HG02588 (cell line): ENCODE data around the gene RNF187.
"Not testable (repeated sequence)": the region's sequence is repeated elsewhere in the genome, so short reads cannot be mapped to it uniquely, and the experiment has no call there.

Experiments used
- ATAC-seq: cut with Tn5 transposase; IDR thresholded peaks from one replicate; pipeline ENCODE4 v1.9.1; 2021; ENCODE audit warnings: mild to moderate bottlenecking, moderate library complexity; ENCODE audit not compliant: unreplicated experiment

Gene RNF187

GRCh38 chr1:228459091-228459993 is 27.8 kb upstream of the RNF187 start:
- no peak for ATAC-seq

DNA sequence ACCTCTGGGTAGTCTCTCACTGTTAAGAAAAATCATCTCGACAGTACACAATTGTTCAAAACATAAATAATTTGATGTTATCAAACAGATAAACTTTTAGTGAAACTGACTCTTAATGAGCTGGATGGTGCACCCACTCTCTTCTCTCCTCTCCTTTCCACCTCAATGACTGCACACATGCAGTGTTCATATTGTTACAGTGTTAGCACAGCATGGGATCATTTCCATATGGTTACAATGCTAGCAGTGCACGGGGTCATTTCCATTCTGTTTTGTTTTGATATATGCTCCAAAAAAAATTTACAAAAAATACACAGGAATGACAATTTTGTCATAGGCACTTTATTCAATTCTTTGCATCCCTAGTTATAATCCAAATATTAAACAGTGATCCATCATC is 26.4 kb upstream of the RNF187 start:
- ATAC-seq = no peak

DNA sequence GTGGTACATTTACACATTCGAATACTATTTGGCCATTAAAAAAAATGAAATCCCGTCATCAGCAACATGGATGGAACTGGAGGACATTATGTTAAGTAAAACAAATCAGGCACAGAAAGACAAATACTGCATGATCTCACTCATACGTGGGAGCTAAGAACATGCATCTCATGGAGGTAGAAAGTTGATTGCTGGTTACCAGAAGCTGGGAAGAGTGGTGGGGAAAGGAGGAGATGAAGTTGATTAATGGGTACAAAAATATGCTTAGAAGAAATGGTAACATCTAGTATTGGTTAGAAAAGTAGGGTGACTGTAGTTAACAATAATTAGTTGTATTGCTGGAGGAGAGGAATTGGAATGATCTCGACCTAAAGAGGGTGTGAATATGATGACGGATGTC is 24.6 kb upstream of the RNF187 start:
- no peak for ATAC-seq

GRCh38 chr1:228463009-228463558 is 24.1 kb upstream of the RNF187 start:
- ATAC-seq = no peak

GRCh38 chr1:228463559-228464455 is 23.4 kb upstream of the RNF187 start:
- peak; percentile 45 for ATAC-seq

DNA sequence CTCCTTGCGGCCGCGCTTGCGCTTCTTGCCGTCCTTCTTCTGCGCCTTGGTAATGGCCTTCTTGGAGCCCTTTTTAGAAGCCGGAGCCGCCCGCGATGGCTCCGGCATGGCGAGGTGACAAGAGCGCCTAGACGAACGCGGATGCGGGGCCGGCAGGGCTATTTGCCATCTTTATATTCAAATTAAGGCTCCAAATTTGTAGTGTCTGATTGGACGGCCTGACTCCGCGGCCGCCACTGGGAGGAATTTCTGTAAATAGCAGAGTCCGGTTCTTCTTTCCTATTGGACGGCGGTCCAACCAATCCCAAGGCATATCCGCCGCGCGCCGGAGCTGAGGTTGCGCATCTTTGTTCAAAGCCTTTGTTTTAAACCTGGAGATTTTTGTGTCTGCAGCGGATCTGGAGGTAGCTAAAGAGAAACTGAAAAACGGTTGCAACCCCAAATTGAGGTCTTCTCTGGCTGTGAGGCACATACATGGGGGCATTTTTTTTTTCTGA is 22.6 kb upstream of the RNF187 start:
- peak; percentile 88 for ATAC-seq

DNA sequence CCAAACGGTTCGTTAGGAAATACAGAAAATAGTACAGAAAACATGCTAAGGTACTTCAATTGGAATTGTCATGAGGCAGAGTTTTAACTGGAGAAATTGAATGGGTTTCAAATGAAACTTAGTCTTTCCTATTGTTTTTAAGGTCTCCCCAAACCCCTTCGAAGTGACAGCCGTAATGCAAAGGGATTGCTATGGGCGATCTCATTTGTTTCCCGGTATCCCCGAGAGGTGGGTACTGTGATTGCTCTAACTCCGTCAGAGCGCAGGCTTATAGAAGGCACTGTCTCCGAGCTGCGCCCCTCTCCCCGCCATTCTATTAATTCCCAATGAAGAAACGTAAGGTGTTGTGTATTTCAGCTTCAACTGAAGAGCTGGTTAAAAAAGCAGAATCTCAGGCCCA is 22.0 kb upstream of the RNF187 start:
- ATAC-seq = no peak

DNA sequence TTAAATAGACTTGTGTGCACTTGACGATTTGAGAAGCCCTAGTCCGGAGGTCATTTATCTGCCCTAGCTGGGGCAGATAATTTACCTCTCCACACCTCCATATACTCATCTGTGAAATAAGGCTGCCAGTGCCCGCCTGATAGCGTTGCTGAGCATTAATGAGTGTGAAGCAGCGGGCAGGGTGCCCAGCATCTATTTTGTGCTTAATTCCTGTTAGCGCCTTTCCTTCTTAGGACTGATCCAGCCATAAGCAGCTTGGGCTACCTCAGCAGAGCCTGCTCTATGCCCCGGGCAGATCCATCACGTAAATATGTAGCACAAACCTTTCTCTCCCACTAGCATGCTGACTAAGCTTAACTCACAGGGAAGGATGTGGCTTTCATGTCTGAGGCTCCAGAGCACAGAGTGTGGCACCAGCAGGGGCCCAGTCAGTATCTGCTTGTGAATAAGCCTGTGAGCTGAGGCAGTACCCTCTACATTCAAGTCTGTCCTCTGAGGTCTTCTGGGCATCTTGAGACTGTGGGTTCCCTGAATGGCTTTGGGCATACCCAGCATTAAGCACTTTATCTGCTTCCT is 21.5 kb upstream of the RNF187 start:
- no peak for ATAC-seq

- not testable (repeated sequence) for ATAC-seq
Measured at GRCh38 chr1:228468188-228468587, 19.0 kb upstream of the RNF187 start.

GRCh38 chr1:228469413-228470162 is 17.6 kb upstream of the RNF187 start:
- no peak for ATAC-seq

- no peak for ATAC-seq
Measured at GRCh38 chr1:228471154-228471761, 15.9 kb upstream of the RNF187 start.

DNA sequence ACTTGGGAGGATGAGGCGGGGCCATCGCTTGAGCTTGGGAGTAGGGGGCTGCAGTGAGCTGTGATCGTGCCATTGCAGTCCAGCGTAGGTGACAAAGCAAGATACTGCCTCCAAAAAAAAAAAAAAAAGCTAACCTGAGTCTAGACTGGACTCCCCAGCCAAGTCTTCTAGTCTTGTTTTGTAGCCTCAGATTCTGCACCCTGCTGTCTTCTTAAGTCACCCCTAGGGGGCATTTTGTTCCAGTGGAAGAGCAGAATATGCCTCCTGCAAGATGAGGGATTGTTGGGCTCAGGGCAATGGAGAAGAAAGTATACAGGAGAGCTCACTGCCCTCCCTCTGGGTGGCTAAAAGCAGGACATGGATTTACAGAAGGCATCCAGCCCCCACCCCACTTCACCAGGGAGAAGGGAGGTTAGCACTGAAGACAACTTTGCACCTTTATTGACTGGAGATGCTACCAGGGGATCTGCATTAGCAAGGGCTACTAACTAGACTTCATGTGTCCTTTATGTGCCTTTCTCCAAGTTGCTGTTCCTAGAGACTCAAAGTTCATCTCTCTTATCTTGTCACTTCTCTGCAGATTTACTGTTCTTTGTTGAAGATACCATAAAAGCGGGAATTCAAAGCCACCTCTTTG is 15.3 kb upstream of the RNF187 start:
- no peak for ATAC-seq

- no peak for ATAC-seq
Measured at GRCh38 chr1:228472655-228473054, 14.5 kb upstream of the RNF187 start.

DNA sequence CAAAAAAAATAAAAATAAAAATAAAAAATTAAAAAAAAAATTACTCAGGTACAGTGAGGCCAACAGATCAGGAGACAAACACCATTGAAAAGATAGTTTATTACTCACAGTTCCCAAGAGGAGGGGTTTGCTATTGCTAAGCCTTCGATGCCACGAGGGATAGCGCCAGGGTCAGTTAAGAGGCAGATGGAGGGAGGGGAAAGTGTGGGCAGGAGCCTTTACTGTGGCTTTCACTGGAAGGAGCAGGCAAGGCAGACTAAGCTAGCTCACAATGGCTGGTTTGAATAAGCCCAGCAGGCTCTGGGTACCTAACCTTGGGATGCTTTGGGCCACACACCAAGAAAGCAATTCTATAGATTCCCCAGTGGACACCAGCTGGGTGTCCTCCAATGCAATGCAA is 12.7 kb upstream of the RNF187 start:
- no peak for ATAC-seq

DNA sequence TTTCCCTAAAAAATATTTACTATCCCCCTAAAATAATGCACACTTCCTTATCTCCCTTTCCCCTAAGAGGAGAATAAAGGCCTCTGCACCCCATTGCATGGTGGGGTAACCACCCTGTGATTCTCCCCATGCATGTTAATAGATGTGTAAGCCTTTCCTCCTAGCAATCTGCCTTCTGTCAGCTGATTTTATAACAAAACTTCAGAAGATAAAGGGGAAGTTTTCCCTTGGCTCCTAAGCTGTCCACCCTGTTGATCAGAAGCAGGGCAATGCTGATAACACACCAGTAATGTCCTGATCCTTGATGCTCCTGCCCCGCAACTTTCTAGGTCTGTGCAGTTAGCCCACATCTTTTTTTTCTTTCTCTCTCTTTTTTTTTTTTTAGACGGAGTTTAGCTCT is 11.4 kb upstream of the RNF187 start:
- no peak for ATAC-seq

GRCh38 chr1:228477263-228477662 is 9.9 kb upstream of the RNF187 start:
- no peak for ATAC-seq

- ATAC-seq = no peak
Measured at GRCh38 chr1:228478326-228478725, 8.9 kb upstream of the RNF187 start.

DNA sequence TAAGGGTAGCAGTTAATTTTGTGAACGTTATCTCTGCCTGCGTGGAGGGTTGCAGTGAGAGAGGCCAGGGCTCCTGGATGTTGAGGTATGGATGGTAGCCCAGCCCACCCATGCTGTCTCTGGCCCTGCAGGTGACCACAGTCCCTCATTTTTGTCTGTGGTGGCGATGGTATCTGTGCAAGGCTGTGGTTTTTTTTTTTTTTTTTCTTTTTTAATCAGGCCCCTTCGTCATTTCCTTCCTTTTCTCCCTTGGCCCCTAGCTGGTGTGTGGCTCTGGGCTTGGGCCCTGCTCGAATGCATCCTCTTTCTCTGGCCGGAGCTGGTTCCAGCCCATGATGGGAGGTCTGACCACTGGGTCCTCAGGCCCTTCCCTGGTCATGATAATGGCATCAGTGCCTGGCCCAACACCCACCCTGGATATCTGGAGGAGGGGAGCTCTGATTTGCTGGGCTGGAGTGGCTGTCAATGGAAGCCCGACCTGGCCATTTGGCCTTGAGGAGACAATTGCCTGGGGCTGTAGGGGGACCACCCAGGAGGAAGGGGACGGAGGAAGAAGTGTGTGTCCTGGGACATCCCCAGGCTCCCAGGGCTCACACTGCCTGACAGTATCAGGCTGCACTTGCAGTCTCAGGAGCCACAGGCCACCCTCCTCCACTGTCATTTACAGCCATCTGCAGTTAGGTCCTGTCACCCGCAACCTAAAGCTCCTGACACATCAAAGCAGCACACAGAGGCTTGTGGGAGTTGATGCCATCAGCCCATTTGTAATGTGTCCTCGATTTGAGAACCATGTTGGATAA is 8.1 kb upstream of the RNF187 start:
- ATAC-seq = peak; percentile 60

DNA sequence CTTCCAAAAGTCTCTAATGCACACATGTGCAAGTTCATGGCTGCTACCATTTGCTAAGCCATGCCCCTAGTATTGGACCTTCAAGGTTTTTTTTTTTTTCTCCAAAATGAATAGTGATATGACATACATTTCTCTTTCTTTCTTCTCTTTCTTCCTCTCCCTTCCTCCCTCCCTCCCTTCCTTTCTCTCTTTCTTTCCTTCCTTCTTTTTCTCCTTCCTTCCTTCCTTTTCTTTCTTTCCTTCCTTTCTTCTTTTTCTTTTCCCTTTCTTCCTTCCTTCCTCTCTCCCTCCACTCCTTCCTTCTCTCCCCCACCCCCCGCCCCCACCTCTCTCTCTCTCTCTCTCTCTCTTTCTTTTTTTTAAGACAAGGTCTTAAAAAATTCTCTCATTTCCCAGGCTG is 3.4 kb upstream of the RNF187 start:
- no peak for ATAC-seq
